ENCODE data around the gene PRKRIP1. TPM values are rescaled to one million over a fixed set of nuclear protein-coding genes. Genes with fewer than 3 reads are reported as not detected.
A peak's percentile ranks its signal among the peaks of the same experiment; 100 is the strongest.

PRKRIP1 gene
- polyA plus RNA-seq, 1 experiment = 13.1 TPM

DNA sequence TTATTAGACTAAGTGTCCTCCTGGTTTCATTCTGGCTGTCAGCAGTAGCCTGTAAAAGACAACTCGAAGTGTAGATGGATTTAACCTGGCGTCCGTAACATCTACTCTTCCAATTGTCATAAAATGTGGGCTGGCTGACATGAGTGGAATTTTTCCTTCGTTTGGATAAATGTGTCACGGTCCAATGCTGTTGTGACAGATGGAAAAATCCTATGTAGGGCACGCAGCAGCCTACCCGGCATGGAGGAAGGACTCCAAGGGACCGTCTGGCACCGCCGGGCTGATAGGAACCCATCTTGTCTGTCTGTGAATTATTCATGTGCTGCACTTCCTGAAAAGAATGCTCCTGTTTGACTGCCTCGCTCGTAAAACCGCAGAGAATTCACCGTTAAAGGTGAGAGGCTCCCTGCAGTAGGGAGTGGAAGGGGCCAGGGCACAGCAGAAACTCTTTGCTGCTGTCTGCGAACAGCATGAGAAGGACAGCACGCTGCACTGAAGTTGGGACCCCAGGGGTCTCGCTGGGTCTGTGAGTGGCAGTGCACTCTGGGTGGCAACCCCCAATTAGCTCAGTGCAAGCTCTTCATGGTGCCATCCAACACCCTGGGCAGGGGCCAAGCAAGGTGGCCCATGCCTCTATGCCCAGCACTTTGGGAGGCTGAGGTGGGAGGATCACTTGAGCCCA is 35.6 kb downstream of the PRKRIP1 start:
- H3K9me3 ChIP-seq (ENCODE audit: control insufficient read depth, insufficient read depth, low read length) = no peaks in the 10 kb centered on the region; the same call in 1 of the 2 replicates
- POLR2A ChIA-PET = interaction anchor here (0.7 kb wide), 1 partner anchor 882 kb away, joined by 4 read pairs; no protein-coding TSS in a partner anchor
- no peak for DNase-seq (ENCODE audit: low read depth, low spot score)
- CTCF ChIA-PET = no interaction called here
- H3K4me3 ChIP-seq (ENCODE audit: low read depth, low read length) = no peak overlapping the region
- TF ChIP-seq CTCF (IDR thresholded peaks at IDR 0.05; ENCODE audit: low read depth, low read length) = no peak
- H3K27ac ChIP-seq (ENCODE audit: low read depth, low read length) = no peak overlapping the region
- H3K27me3 ChIP-seq (ENCODE audit: control insufficient read depth, insufficient read depth, low read length) = no peaks in the 10 kb centered on the region

- peak overlapping the region; percentile 70 for H3K4me3 ChIP-seq (ENCODE audit: low read depth, low read length)
- CTCF ChIA-PET = no interaction called here
- POLR2A ChIA-PET = interaction anchor here (0.7 kb wide), 2 partner anchors 9 to 883 kb away, joined by 4 read pairs; no protein-coding TSS in a partner anchor
- no peaks in the 10 kb centered on the region for H3K27me3 ChIP-seq (ENCODE audit: control insufficient read depth, insufficient read depth, low read length)
- no peaks in the 10 kb centered on the region; the same call in 1 of the 2 replicates for H3K9me3 ChIP-seq (ENCODE audit: control insufficient read depth, insufficient read depth, low read length)
- no peak for DNase-seq (ENCODE audit: low read depth, low spot score)
- no peak for TF ChIP-seq CTCF (IDR thresholded peaks at IDR 0.05; ENCODE audit: low read depth, low read length)
- H3K27ac ChIP-seq (ENCODE audit: low read depth, low read length) = peak overlapping the region; percentile 21
Measured at GRCh38 chr7:102432442-102433218, 36.5 kb downstream of the PRKRIP1 start.

- peak within 1 kb of the TSS; percentile 71 for H3K4me3 ChIP-seq (ENCODE audit: low read depth, low read length)
- CTCF ChIA-PET = interaction anchor here (2.1 kb wide), 1 partner anchor 34 kb away, joined by 7 read pairs; no protein-coding TSS in a partner anchor
- POLR2A ChIA-PET = interaction anchor here (0.7 kb wide), 1 partner anchor 22 kb away, joined by 3 read pairs; no protein-coding TSS in a partner anchor
- peak within 1 kb of the TSS; percentile 21 for H3K27ac ChIP-seq (ENCODE audit: low read depth, low read length)
- no peak for DNase-seq (ENCODE audit: low read depth, low spot score)
- H3K9me3 ChIP-seq (ENCODE audit: control insufficient read depth, insufficient read depth, low read length) = no peaks in the 10 kb centered on the region; the same call in 1 of the 2 replicates
- no peak for TF ChIP-seq CTCF (IDR thresholded peaks at IDR 0.05; ENCODE audit: low read depth, low read length)
- H3K27me3 ChIP-seq (ENCODE audit: control insufficient read depth, insufficient read depth, low read length) = no peaks in the 10 kb centered on the region
Measured at GRCh38 chr7:102433219-102434038, 37.3 kb downstream of the PRKRIP1 start, which contains the start of gene ORAI2. TSS of gene ORAI2 (plus strand) at chr7:102433575. CDS start at chr7:102438957, 5,382 bp downstream.

- Histone ChIP-seq H3K9me3 (ENCODE audit: control insufficient read depth, insufficient read depth, low read length) (peaks cover 5% of the 10 kb centered on the region; the same call in 1 of the 2 replicates), H3K4me3 (ENCODE audit: low read depth, low read length) (peak overlapping the region; percentile 71), H3K27me3 (ENCODE audit: control insufficient read depth, insufficient read depth, low read length) (no peaks in the 10 kb centered on the region), H3K27ac (ENCODE audit: low read depth, low read length) (no peak overlapping the region)
- DNase-seq (ENCODE audit: low read depth, low spot score) = no peak
- CTCF ChIA-PET = interaction anchor here (2.1 kb wide), 1 partner anchor 33 kb away, joined by 7 read pairs; no protein-coding TSS in a partner anchor
- no peak for TF ChIP-seq CTCF (IDR thresholded peaks at IDR 0.05; ENCODE audit: low read depth, low read length)
- POLR2A ChIA-PET = interaction anchor here (0.7 kb wide), 1 partner anchor 21 kb away, joined by 3 read pairs; no protein-coding TSS in a partner anchor
Measured at GRCh38 chr7:102434039-102434486, 37.9 kb downstream of the PRKRIP1 start.

Data from AG04450 (cell line).